ENCODE measurements around the gene ANKFY1.
A peak's percentile ranks its signal among the peaks of the same experiment; 100 is the strongest.

The ANKFY1 gene

DNA sequence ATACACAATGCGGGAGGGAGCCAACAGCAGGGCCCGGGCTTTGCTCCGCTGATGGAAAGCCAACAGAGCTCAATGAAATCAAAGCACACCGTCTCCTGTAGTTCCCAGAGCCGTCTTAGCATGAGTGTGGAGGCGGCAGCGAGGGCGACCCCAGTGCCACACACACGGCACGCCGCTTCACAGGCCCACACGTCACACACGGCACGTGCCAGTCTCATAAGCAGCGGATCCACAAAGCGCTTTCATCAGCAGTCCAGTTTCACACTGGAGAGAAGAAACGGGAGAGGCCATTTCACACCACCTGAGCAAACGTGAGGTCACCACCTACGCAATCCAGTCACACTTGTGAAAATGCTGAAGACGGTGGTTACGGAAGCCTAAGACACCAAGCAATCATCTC, 86.0 kb downstream of the ANKFY1 start:
- H3K4me1 ChIP-seq (ENCODE audit: control extremely low read depth in 1 of 4, control insufficient read depth in 4 of 4, insufficient read depth in 4 of 4, low read length in 3 of 4), result peaks cover 0 to 14% (median 3%) of the 10 kb centered on the region in 4 experiments
- WGBS (ENCODE audit: insufficient coverage), result 98% methylated on average over 21 of the region's 21 CpGs

DNA sequence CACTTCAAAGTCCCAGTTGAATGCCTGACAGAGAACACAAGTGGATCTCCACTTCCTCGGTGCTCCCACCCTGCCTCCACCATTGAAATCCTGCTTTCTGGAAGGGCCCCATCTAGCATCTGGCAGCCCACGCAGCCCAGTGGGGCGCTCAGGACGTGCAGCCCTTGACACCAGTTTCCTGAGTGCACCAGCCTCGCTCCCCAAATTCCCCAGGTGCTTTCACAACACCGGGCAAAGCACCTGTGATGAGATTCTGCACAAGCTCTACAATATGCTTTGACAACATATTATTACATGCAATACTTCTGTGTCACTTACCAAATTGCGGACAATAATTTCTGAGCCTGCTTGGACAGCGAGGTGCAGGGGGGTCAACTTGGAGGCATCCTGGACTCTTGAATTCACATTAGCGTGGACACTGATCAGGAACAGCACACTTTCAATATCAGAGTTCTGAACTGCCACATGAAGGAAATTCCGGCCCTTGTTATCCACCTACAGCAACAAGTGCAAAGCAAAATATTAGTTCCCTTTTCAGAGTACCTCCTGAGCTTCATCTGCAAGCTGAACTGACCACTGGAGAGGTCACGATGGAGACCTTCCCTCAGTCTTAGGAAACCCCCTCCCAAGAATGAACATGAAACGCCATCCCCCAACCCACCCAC, 86.8 kb downstream of the ANKFY1 start:
- Histone ChIP-seq H3K36me3 (ENCODE audit: control insufficient read depth in 4 of 4, insufficient read depth in 4 of 4, low read length in 3 of 4) (peaks cover 36 to 90% (median 66%) of the 10 kb centered on the region in 4 experiments), H3K27me3 (replicated peaks in 2 of 5; ENCODE audit: control insufficient read depth in 4 of 5, insufficient read depth in 5 of 5, low read length in 4 of 5) (no peaks in the 10 kb centered on the region), H3K9me3 (ENCODE audit: control extremely low read depth in 1 of 5, control insufficient read depth in 4 of 5, insufficient read depth in 2 of 5, low read depth in 1 of 5, low read length in 4 of 5) (no peaks in the 10 kb centered on the region), H3K27ac (ENCODE audit: insufficient read depth in 1 of 2, low read depth in 1 of 2, low read length in 2 of 2, poor library complexity in 1 of 2, severe bottlenecking in 2 of 2) (peak overlapping the region; percentile 18 to 27), H3K4me3 (ENCODE audit: control insufficient read depth in 1 of 7, extremely low read depth in 1 of 7, insufficient read depth in 4 of 7, low read depth in 2 of 7, low read length in 6 of 7) (no peak overlapping the region), H3K4me1 (ENCODE audit: control extremely low read depth in 1 of 4, control insufficient read depth in 4 of 4, insufficient read depth in 4 of 4, low read length in 3 of 4) (peaks cover 0 to 14% (median 3%) of the 10 kb centered on the region in 4 experiments)
- WGBS (ENCODE audit: insufficient coverage), result 83% methylated on average over 10 of the region's 12 CpGs
- no peak for DNase-seq
- CTCF ChIA-PET, result interaction anchor here (0.9 to 3.3 kb wide), 8 partner anchors 10 to 88 kb away, joined by 3 to 12 read pairs (median 3); no protein-coding TSS in a partner anchor
- POLR2A ChIA-PET, result interaction anchor here (0.8 kb wide), 1 partner anchor 34 kb away, joined by 3 read pairs; the partner anchor contains the start of genes CYB5D2 and ZZEF1

More for the DNA sequence above, 86.0 kb downstream of the ANKFY1 start:
- H3K4me3 ChIP-seq (ENCODE audit: control insufficient read depth in 1 of 7, extremely low read depth in 1 of 7, insufficient read depth in 4 of 7, low read depth in 2 of 7, low read length in 6 of 7), result no peak overlapping the region
- ChIA-PET POLR2A (no interaction called here), CTCF (interaction anchor here (1.5 to 3.3 kb wide), 3 partner anchors 10 to 23 kb away, joined by 3 to 12 read pairs (median 4); no protein-coding TSS in a partner anchor)
- H3K27me3 ChIP-seq (replicated peaks in 2 of 5; ENCODE audit: control insufficient read depth in 4 of 5, insufficient read depth in 5 of 5, low read length in 4 of 5), result no peaks in the 10 kb centered on the region
- DNase-seq, result no peak
- H3K36me3 ChIP-seq (ENCODE audit: control insufficient read depth in 4 of 4, insufficient read depth in 4 of 4, low read length in 3 of 4), result peaks cover 40 to 92% (median 63%) of the 10 kb centered on the region in 4 experiments
- H3K9me3 ChIP-seq (ENCODE audit: control extremely low read depth in 1 of 5, control insufficient read depth in 4 of 5, insufficient read depth in 2 of 5, low read depth in 1 of 5, low read length in 4 of 5), result no peaks in the 10 kb centered on the region
- H3K27ac ChIP-seq (ENCODE audit: insufficient read depth in 1 of 2, low read depth in 1 of 2, low read length in 2 of 2, poor library complexity in 1 of 2, severe bottlenecking in 2 of 2), result no peak overlapping the region

DNA sequence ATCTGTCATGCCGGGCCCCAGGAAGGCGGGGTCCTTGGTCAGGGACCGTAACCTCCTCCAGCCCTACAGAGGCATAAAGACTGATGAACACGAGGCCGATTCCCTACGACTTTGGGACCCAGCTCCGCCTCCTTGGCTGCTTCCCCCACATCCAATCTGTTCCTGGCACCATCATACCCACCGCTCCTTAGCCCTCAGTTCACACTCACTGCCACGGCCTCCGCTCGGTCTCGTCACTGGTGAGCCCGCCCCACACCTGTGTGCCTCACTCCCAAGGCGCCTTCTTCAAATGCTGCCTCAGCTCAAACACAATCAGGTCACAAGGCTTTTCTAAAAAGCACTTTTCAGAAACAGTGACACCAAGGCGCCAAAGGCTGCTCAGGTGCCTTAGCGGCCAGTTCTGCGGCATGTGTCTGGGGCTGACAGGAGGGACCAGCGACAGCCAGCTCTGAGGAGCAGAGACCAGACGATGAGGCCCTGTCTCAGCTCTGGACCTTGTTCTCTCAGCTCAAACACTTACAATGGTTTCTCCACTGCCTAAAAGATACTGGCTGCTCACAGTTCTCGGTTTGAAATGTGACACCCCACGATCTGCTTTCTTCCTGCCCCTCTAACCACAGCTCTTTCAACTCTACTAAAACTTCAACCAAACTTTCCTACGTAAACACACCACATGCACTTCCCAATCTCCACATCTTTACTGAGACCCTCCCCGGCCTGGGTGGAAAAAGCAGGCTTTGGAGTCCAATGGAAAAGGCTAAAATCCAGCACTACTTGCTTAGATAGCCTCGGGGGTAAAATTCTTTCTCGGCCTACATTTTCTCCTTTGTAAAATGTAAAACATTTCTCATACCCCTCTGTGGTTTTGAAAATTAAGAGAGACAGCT, 87.6 kb downstream of the ANKFY1 start:
- H3K27ac ChIP-seq (ENCODE audit: insufficient read depth in 1 of 2, low read depth in 1 of 2, low read length in 2 of 2, poor library complexity in 1 of 2, severe bottlenecking in 2 of 2), result peak overlapping the region; percentile 18 to 27
- H3K4me3 ChIP-seq (ENCODE audit: control insufficient read depth in 1 of 7, extremely low read depth in 1 of 7, insufficient read depth in 4 of 7, low read depth in 2 of 7, low read length in 6 of 7), result no peak overlapping the region
- H3K9me3 ChIP-seq (ENCODE audit: control extremely low read depth in 1 of 5, control insufficient read depth in 4 of 5, insufficient read depth in 2 of 5, low read depth in 1 of 5, low read length in 4 of 5), result no peaks in the 10 kb centered on the region
- 90% methylated on average over 20 of the region's 25 CpGs for WGBS (ENCODE audit: insufficient coverage)
- POLR2A ChIA-PET, result interaction anchor here (0.8 kb wide), 1 partner anchor 33 kb away, joined by 3 read pairs; the partner anchor contains the start of genes CYB5D2 and ZZEF1
- peaks cover 32 to 90% (median 67%) of the 10 kb centered on the region in 4 experiments for H3K36me3 ChIP-seq (ENCODE audit: control insufficient read depth in 4 of 4, insufficient read depth in 4 of 4, low read length in 3 of 4)
- H3K27me3 ChIP-seq (replicated peaks in 2 of 5; ENCODE audit: control insufficient read depth in 4 of 5, insufficient read depth in 5 of 5, low read length in 4 of 5), result no peaks in the 10 kb centered on the region
- CTCF ChIA-PET, result interaction anchor here (0.7 to 3.3 kb wide), 7 partner anchors 9 to 89 kb away, joined by 3 to 12 read pairs (median 3); no protein-coding TSS in a partner anchor
- H3K4me1 ChIP-seq (ENCODE audit: control extremely low read depth in 1 of 4, control insufficient read depth in 4 of 4, insufficient read depth in 4 of 4, low read length in 3 of 4), result peaks cover 0 to 14% (median 3%) of the 10 kb centered on the region in 4 experiments
- DNase-seq, result no peak

DNA sequence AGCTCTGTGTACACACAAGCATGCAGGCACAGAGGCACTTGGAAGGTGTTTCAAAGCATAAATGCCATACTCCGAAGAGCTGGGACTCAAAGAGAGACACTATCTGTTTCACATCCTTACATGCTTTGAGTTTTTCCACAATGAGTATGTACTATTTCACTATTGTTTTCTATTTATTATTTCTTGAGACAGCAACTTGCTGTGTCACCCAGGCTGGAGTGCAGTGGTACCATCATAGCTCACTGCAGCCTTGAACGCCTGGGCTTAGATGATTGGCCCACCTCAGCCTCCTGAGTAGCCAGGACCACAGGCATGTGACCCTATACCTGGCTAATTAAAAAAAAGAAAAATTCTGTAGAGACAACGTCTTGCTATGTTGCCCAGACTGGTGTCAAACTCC, 89.2 kb downstream of the ANKFY1 start:
- Histone ChIP-seq H3K27me3 (replicated peaks in 2 of 5; ENCODE audit: control insufficient read depth in 4 of 5, insufficient read depth in 5 of 5, low read length in 4 of 5) (no peaks in the 10 kb centered on the region), H3K4me3 (ENCODE audit: control insufficient read depth in 1 of 7, extremely low read depth in 1 of 7, insufficient read depth in 4 of 7, low read depth in 2 of 7, low read length in 6 of 7) (no peak overlapping the region), H3K9me3 (ENCODE audit: control extremely low read depth in 1 of 5, control insufficient read depth in 4 of 5, insufficient read depth in 2 of 5, low read depth in 1 of 5, low read length in 4 of 5) (no peaks in the 10 kb centered on the region), H3K4me1 (ENCODE audit: control extremely low read depth in 1 of 4, control insufficient read depth in 4 of 4, insufficient read depth in 4 of 4, low read length in 3 of 4) (peaks cover 0 to 14% (median 3%) of the 10 kb centered on the region in 4 experiments), H3K36me3 (ENCODE audit: control insufficient read depth in 4 of 4, insufficient read depth in 4 of 4, low read length in 3 of 4) (peaks cover 33 to 91% (median 71%) of the 10 kb centered on the region in 4 experiments), H3K27ac (ENCODE audit: insufficient read depth in 1 of 2, low read depth in 1 of 2, low read length in 2 of 2, poor library complexity in 1 of 2, severe bottlenecking in 2 of 2) (no peak overlapping the region)
- WGBS (ENCODE audit: insufficient coverage), result 100% methylated on average over 2 of the region's 3 CpGs
- no peak for DNase-seq
- CTCF ChIA-PET, result interaction anchor here (1.1 to 1.3 kb wide), 2 partner anchors 10 to 20 kb away, joined by 3 to 4 read pairs; no protein-coding TSS in a partner anchor
- POLR2A ChIA-PET, result no interaction called here

DNA sequence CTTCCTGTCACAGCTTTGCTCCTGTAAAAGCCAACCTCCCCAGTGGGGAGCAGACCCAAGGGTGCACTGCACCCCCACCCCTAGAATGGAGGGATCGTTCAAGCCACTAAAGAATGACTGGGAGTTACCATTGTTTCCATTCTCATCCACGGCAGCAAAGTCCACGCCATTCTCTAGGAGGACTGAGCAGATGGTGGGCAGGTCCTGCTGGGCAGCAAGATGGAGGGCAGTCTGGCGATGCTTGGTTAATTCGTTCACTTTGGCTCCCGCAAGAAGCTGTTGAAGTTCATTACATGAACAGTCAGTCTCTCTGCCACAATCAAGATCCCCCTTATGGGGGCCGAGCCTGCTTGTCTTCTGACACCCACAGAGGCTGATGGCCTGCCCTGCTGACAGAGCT, 90.0 kb downstream of the ANKFY1 start:
- H3K27ac ChIP-seq (ENCODE audit: insufficient read depth in 1 of 2, low read depth in 1 of 2, low read length in 2 of 2, poor library complexity in 1 of 2, severe bottlenecking in 2 of 2), result no peak overlapping the region
- CTCF ChIA-PET, result no interaction called here
- H3K4me3 ChIP-seq (ENCODE audit: control insufficient read depth in 1 of 7, extremely low read depth in 1 of 7, insufficient read depth in 4 of 7, low read depth in 2 of 7, low read length in 6 of 7), result no peak overlapping the region
- WGBS (ENCODE audit: insufficient coverage), result 97% methylated on average over 6 of the region's 7 CpGs
- H3K27me3 ChIP-seq (replicated peaks in 2 of 5; ENCODE audit: control insufficient read depth in 4 of 5, insufficient read depth in 5 of 5, low read length in 4 of 5), result no peaks in the 10 kb centered on the region
- H3K4me1 ChIP-seq (ENCODE audit: control extremely low read depth in 1 of 4, control insufficient read depth in 4 of 4, insufficient read depth in 4 of 4, low read length in 3 of 4), result peaks cover 0 to 17% (median 5%) of the 10 kb centered on the region in 4 experiments
- POLR2A ChIA-PET, result no interaction called here
- peaks cover 27 to 91% (median 72%) of the 10 kb centered on the region in 4 experiments for H3K36me3 ChIP-seq (ENCODE audit: control insufficient read depth in 4 of 4, insufficient read depth in 4 of 4, low read length in 3 of 4)
- DNase-seq, result no peak
- H3K9me3 ChIP-seq (ENCODE audit: control extremely low read depth in 1 of 5, control insufficient read depth in 4 of 5, insufficient read depth in 2 of 5, low read depth in 1 of 5, low read length in 4 of 5), result no peaks in the 10 kb centered on the region

DNA sequence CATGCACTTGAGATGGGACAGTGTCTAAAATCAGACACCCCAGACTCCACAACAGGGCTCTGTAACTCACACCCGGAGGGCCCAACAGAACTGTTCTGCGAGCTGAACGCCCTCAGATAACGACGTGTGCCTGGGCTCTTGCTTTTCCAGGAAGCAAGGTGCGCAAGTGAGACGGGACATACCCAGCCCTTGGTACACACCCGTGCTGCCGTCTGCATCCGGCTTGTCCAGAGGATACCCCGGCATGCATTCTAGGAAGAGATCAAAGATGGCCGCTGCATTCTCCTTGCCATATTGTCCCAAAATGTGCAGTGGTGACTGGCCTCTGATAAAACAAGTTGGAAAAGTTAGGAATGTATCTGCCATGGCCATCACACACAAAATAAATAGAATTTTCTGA, 91.4 kb downstream of the ANKFY1 start:
- no peak overlapping the region for H3K4me3 ChIP-seq (ENCODE audit: control insufficient read depth in 1 of 7, extremely low read depth in 1 of 7, insufficient read depth in 4 of 7, low read depth in 2 of 7, low read length in 6 of 7)
- WGBS (ENCODE audit: insufficient coverage), result 97% methylated on average over 12 of the region's 12 CpGs
- no peak for DNase-seq
- H3K9me3 ChIP-seq (ENCODE audit: control extremely low read depth in 1 of 5, control insufficient read depth in 4 of 5, insufficient read depth in 2 of 5, low read depth in 1 of 5, low read length in 4 of 5), result no peaks in the 10 kb centered on the region
- no peaks in the 10 kb centered on the region for H3K27me3 ChIP-seq (replicated peaks in 2 of 5; ENCODE audit: control insufficient read depth in 4 of 5, insufficient read depth in 5 of 5, low read length in 4 of 5)
- CTCF ChIA-PET, result no interaction called here
- POLR2A ChIA-PET, result no interaction called here
- H3K36me3 ChIP-seq (ENCODE audit: control insufficient read depth in 4 of 4, insufficient read depth in 4 of 4, low read length in 3 of 4), result peaks cover 17 to 84% (median 63%) of the 10 kb centered on the region in 4 experiments
- H3K27ac ChIP-seq (ENCODE audit: insufficient read depth in 1 of 2, low read depth in 1 of 2, low read length in 2 of 2, poor library complexity in 1 of 2, severe bottlenecking in 2 of 2), result no peak overlapping the region
- H3K4me1 ChIP-seq (ENCODE audit: control extremely low read depth in 1 of 4, control insufficient read depth in 4 of 4, insufficient read depth in 4 of 4, low read length in 3 of 4), result peaks cover 0 to 25% (median 7%) of the 10 kb centered on the region in 4 experiments
